Measurements from ENCODE around the gene SRP68. TPM values are rescaled to one million over a fixed set of nuclear protein-coding genes. Genes with fewer than 3 reads are reported as not detected.
"Not testable (repeated sequence)": the region's sequence is repeated elsewhere in the genome, so short reads cannot be mapped to it uniquely, and the experiment has no call there.

The SRP68 gene
- total and polyA plus RNA-seq, 7 donors: 72.4 to 141 (median 100.0) TPM

DNA sequence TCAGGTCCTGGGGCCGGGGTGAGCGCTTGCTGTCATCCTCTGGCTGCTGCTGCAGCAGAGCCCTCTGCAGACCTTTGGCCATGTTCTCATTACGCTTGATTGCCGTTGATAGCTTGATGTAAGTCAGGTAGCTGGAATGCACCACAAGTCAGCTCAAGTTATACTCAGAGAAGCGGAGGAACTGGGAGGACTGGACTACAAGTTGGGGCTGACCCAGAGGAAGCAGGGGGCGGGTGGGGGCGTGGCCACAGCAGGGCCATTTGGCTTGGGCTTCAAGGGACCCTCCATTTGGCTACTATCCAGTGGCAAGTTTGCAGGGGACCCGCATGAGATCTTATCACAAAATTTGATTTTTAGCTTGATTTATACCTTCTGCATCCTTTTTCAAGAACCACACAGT lies 26.3 kb downstream of the SRP68 start:
- H3K9me3 ChIP-seq: no peaks in the 10 kb centered on the region
- 84 to 96% (median 86%) methylated on average over 8 of the region's 8 CpGs for WGBS, 3 donors
- intact Hi-C loops (cut with DNase I): no loop called here
- H3K27me3 ChIP-seq (ENCODE audit: insufficient read depth in 3 of 3, low read length in 2 of 3): no peaks in the 10 kb centered on the region
- TF ChIP-seq, protein P1, sequence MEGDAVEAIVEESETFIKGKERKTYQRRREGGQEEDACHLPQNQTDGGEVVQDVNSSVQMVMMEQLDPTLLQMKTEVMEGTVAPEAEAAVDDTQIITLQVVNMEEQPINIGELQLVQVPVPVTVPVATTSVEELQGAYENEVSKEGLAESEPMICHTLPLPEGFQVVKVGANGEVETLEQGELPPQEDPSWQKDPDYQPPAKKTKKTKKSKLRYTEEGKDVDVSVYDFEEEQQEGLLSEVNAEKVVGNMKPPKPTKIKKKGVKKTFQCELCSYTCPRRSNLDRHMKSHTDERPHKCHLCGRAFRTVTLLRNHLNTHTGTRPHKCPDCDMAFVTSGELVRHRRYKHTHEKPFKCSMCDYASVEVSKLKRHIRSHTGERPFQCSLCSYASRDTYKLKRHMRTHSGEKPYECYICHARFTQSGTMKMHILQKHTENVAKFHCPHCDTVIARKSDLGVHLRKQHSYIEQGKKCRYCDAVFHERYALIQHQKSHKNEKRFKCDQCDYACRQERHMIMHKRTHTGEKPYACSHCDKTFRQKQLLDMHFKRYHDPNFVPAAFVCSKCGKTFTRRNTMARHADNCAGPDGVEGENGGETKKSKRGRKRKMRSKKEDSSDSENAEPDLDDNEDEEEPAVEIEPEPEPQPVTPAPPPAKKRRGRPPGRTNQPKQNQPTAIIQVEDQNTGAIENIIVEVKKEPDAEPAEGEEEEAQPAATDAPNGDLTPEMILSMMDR (IDR thresholded peaks at IDR 0.05): no peak
- H3K36me3 ChIP-seq (ENCODE audit: insufficient read depth in 1 of 2, low read depth in 1 of 2): peaks cover 27 to 100% of the 10 kb centered on the region in 2 donors
- DNase-seq: no peak
- H3K4me3 ChIP-seq: no peak overlapping the region
- H3K27ac ChIP-seq: no peak overlapping the region
- ATAC-seq: no peak
- H3K4me1 ChIP-seq: no peaks in the 10 kb centered on the region

DNA sequence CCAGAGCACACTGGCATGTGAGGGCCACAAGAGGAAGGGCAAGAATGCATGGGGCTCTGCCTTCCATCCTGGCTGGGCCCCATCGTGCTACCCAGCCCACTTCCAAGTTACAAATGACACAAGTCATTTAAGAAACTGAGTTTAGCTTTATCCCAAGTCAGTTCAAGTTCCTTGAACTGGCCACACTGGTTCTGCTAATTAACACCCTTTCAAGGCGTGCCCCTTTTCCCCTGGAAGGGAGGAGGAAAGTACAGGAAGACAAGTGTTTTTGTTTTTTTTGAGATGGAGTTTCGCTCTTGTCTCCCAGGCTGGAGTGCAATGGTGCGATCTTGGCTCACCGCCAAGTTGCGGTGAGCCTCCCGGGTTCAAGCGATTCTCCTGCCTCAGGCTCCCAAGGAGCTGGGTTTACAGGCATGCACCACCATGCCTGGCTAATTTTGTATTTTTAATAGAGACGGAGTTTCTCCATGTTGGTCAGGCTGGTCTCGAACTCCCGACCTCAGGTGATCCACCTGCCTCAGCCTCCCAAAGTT lies 27.8 kb downstream of the SRP68 start:
- ATAC-seq; H3K9me3 ChIP-seq; DNase-seq; H3K27me3 ChIP-seq (ENCODE audit: insufficient read depth in 3 of 3, low read length in 2 of 3); H3K4me1 ChIP-seq; H3K27ac ChIP-seq; H3K4me3 ChIP-seq; intact Hi-C loops (cut with DNase I): not testable (repeated sequence)
- WGBS, 3 donors: 76 to 87% (median 80%) methylated on average over 11 of the region's 11 CpGs
- H3K36me3 ChIP-seq (ENCODE audit: insufficient read depth in 1 of 2, low read depth in 1 of 2): peaks cover 30 to 100% of the 10 kb centered on the region in 2 donors

DNA sequence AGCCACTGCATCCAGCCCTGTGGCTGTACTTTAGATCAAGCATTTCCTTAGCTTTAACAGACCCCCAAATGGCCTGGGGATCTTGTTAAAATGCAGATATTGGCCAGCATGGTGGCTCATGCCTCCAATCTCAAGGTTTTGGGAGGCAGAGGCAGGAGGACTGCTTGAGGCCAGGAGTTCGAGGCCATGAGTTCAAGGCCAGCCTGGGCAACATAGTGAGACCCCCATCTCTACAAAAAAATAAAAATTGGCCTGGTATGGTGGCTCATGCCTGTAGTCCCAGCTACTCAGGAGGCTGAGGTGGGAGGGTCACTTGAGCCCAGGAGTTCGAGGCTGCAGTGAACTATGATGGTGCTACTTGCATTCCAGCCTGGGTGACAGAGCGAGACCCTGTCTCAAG lies 29.4 kb downstream of the SRP68 start:
- peaks cover 25 to 100% of the 10 kb centered on the region in 2 donors for H3K36me3 ChIP-seq (ENCODE audit: insufficient read depth in 1 of 2, low read depth in 1 of 2)
- H3K9me3 ChIP-seq; intact Hi-C loops (cut with DNase I); ATAC-seq; H3K27me3 ChIP-seq (ENCODE audit: insufficient read depth in 3 of 3, low read length in 2 of 3); H3K27ac ChIP-seq; H3K4me1 ChIP-seq; DNase-seq; H3K4me3 ChIP-seq: not testable (repeated sequence)
- WGBS, 3 donors: 97 to 100% (median 97%) methylated on average over 3 of the region's 3 CpGs

DNA sequence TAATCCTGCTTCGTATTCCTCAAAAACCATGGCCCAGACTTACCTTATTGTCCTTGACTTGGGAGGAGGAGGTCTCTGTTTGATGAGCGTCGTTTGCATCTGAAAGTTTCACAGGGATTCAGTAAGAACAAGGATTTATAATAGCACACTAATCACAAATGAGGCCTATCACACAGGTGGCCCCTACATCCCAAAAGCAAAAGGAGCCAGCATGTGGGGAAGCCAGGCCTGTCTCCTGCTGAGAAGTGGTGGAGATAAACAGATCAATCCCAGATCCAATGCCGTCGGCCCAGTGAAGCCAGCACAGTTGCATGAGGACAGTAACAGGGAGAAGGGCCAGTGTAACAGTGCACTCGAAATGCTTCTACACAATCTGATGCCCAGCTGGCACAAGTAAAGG lies 31.9 kb downstream of the SRP68 start:
- H3K4me3 ChIP-seq: no peak overlapping the region
- intact Hi-C loops (cut with DNase I): no loop called here
- TF ChIP-seq, protein P1 (IDR thresholded peaks at IDR 0.05): no peak
- peaks cover 13 to 84% of the 10 kb centered on the region in 2 donors for H3K36me3 ChIP-seq (ENCODE audit: insufficient read depth in 1 of 2, low read depth in 1 of 2)
- no peaks in the 10 kb centered on the region for H3K9me3 ChIP-seq
- H3K4me1 ChIP-seq: no peaks in the 10 kb centered on the region
- ATAC-seq (no peak), DNase-seq (no peak)
- 70 to 79% (median 71%) methylated on average over 6 of the region's 6 CpGs for WGBS, 3 donors
- no peaks in the 10 kb centered on the region for H3K27me3 ChIP-seq (ENCODE audit: insufficient read depth in 3 of 3, low read length in 2 of 3)
- H3K27ac ChIP-seq: no peak overlapping the region

DNA sequence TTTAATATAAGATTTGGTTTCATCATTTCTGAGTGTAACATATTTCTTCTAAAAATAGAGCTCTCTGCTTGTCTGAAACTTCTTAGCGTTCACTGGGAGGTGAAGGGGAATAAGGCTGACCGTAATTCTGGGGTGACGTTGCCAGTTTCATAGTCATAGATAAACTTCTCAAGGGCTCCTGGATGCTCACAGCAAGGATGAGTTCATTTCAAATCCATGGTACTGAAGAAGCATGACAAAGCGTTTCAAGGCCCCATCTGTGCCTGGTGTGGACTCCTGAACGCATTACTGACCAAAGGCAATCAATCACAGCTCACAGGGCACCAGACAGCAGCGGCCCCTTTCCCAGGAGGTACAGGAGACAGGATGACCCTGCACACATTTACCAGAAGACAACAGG lies 33.2 kb downstream of the SRP68 start:
- TF ChIP-seq, protein P1 (IDR thresholded peaks at IDR 0.05): no peak
- Histone ChIP-seq H3K27ac (no peak overlapping the region), H3K36me3 (ENCODE audit: insufficient read depth in 1 of 2, low read depth in 1 of 2) (peaks cover 8 to 71% of the 10 kb centered on the region in 2 donors), H3K4me1 (no peaks in the 10 kb centered on the region), H3K27me3 (ENCODE audit: insufficient read depth in 3 of 3, low read length in 2 of 3) (no peaks in the 10 kb centered on the region), H3K9me3 (no peaks in the 10 kb centered on the region), H3K4me3 (no peak overlapping the region)
- ATAC-seq (peak in 1 of 4 donors; percentile 14), DNase-seq (no peak)
- intact Hi-C loops (cut with DNase I): no loop called here
- 55 to 73% (median 65%) methylated on average over 6 of the region's 6 CpGs for WGBS, 3 donors

DNA sequence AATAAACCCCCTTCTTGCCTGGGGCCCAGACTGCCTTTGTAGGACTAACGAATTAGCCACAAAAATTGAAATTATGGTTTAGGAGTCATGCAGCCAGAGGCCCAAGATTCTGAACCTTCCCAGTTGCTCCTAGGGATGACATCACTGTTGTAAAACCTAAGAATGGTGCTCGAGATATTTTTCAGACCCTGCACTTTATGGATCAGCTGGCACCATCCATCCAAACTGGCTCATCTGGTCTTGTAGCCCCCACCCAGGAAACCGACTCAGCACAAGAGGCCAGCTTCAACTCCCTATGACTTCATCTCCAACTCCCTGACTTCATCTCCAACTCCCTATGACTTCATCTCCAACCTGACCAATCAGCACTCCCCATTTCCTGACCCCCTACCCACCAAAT lies 34.3 kb downstream of the SRP68 start:
- intact Hi-C loops (cut with DNase I): no loop called here
- TF ChIP-seq, protein P1 (IDR thresholded peaks at IDR 0.05): no peak
- Histone ChIP-seq H3K27ac (no peak overlapping the region), H3K4me1 (no peaks in the 10 kb centered on the region), H3K27me3 (ENCODE audit: insufficient read depth in 3 of 3, low read length in 2 of 3) (no peaks in the 10 kb centered on the region), H3K9me3 (no peaks in the 10 kb centered on the region), H3K4me3 (no peak overlapping the region), H3K36me3 (ENCODE audit: insufficient read depth in 1 of 2, low read depth in 1 of 2) (peaks cover 3 to 60% of the 10 kb centered on the region in 2 donors)
- WGBS, 3 donors: 67 to 75% (median 69%) methylated on average over 3 of the region's 3 CpGs
- DNase-seq (no peak), ATAC-seq (no peak)
